Activated naive CD4-positive, alpha-beta T cell treated with anti-CD3 and anti-CD28 coated beads, Interleukin-2, amount 50 U/mL, for 16 hours (primary cell): ENCODE results near the gene IQCE.
"Not testable (repeated sequence)": the region's sequence is repeated elsewhere in the genome, so short reads cannot be mapped to it uniquely, and the experiment has no call there.

ENCODE experiments used
- DNase-seq: peaks from one replicate; pipeline ENCODE4 v3.0.0-alpha.2; 2020

IQCE gene

GRCh38 chr7:2555121-2556052 is 3.4 kb upstream of the IQCE start, which contains the start of gene BRAT1:
TSS of gene BRAT1 (minus strand) at chr7:2555524. CDS start at chr7:2554431, 1,093 bp downstream.
- peak; percentile 95 for DNase-seq

GRCh38 chr7:2559283-2559950 is 638 bp downstream of the IQCE start:
- DNase-seq = peak; percentile 34

GRCh38 chr7:2563955-2564354 is 5.2 kb downstream of the IQCE start:
- DNase-seq = not testable (repeated sequence)

- no peak for DNase-seq
These were observed 6.3 kb downstream of the IQCE start for GRCh38 chr7:2564970-2565540.

GRCh38 chr7:2566348-2566889 is 7.6 kb downstream of the IQCE start:
- DNase-seq = no peak

- no peak for DNase-seq
These were observed 8.3 kb downstream of the IQCE start for GRCh38 chr7:2566890-2567678.

GRCh38 chr7:2567679-2568278 is 9.0 kb downstream of the IQCE start:
- DNase-seq = no peak

GRCh38 chr7:2568521-2569223 is 9.9 kb downstream of the IQCE start:
- DNase-seq = no peak

- no peak for DNase-seq
These were observed 10.6 kb downstream of the IQCE start for GRCh38 chr7:2569421-2569820.

GRCh38 chr7:2570021-2570420 is 11.2 kb downstream of the IQCE start:
- no peak for DNase-seq

GRCh38 chr7:2571409-2571808 is 12.6 kb downstream of the IQCE start:
- no peak for DNase-seq

- no peak for DNase-seq
These were observed 13.5 kb downstream of the IQCE start for GRCh38 chr7:2572101-2572842.

GRCh38 chr7:2573761-2574160 is 15.0 kb downstream of the IQCE start:
- DNase-seq = no peak

- no peak for DNase-seq
These were observed 16.4 kb downstream of the IQCE start for GRCh38 chr7:2575046-2575732.

GRCh38 chr7:2575733-2576340 is 17.1 kb downstream of the IQCE start:
- DNase-seq = no peak

- no peak for DNase-seq
These were observed 18.1 kb downstream of the IQCE start for GRCh38 chr7:2576742-2577491.

- DNase-seq = no peak
These were observed 19.3 kb downstream of the IQCE start for GRCh38 chr7:2577914-2578680.

- no peak for DNase-seq
These were observed 21.9 kb downstream of the IQCE start for GRCh38 chr7:2580636-2581035.
